ENCODE measurements around the gene DEPDC4. TPM values are rescaled to one million over a fixed set of nuclear protein-coding genes. Genes with fewer than 3 reads are reported as not detected.

The DEPDC4 gene
- total and polyA plus RNA-seq, 2 experiments from 2014 or later, result 2.2 to 9.4 TPM

GRCh38 chr12:100279607-100280244 is 12.8 kb upstream of the DEPDC4 start:
- Histone ChIP-seq H3F3A (replicated peaks; ENCODE audit: low read depth) (no peaks in the 10 kb centered on the region), H3K4me3 (no peak overlapping the region), H3K36me3 (ENCODE audit: insufficient read depth) (no peaks in the 10 kb centered on the region), H3K27me3 (ENCODE audit: insufficient read depth) (no peaks in the 10 kb centered on the region), H3K79me2 (replicated peaks; ENCODE audit: insufficient read depth) (peaks cover 85% of the 10 kb centered on the region), H3K9me2 (ENCODE audit: insufficient read depth) (no peaks in the 10 kb centered on the region), H3K4me2 (peak overlapping the region; percentile 33; the same call in 1 of the 2 replicates), H4K20me1 (replicated peaks; ENCODE audit: insufficient read depth) (peaks cover 18% of the 10 kb centered on the region; the same call in 1 of the 2 replicates), H2AFZ (no peak overlapping the region), H3K27ac (ENCODE audit: low read depth) (peak overlapping the region; percentile 5), H3K4me1 (ENCODE audit: insufficient read depth) (peaks cover 9% of the 10 kb centered on the region; the same call in 1 of the 2 replicates)
- Mint-ChIP-seq H3K9me3 (no peaks in the 10 kb centered on the region), H3K27me3 (ENCODE audit: insufficient read depth, low read depth, poor library complexity) (no peaks in the 10 kb centered on the region), H3K27ac (peak overlapping the region; percentile 52; the same call in 1 of the 2 replicates), H3K4me3 (no peak overlapping the region), H3K36me3 (ENCODE audit: low read depth) (peaks cover 5% of the 10 kb centered on the region; the same call in 2 of the 3 replicates), H3K4me1 (peaks cover 14% of the 10 kb centered on the region)
- DNase-seq (ENCODE audit: low spot score), result peak; percentile 70
- TF ChIP-seq REST (IDR thresholded peaks at IDR 0.05; ENCODE audit: unreplicated experiment) (no peak), STAT1 (IDR thresholded peaks at IDR 0.05; ENCODE audit: unreplicated experiment) (no peak), ETS1 (IDR thresholded peaks at IDR 0.05) (no peak), ZNF462 (CRISPR knock-in tag; IDR thresholded peaks at IDR 0.05) (no peak)
- ATAC-seq, result peak; percentile 76
